ENCODE measurements around the gene SCFD1. TPM values are rescaled to one million over a fixed set of nuclear protein-coding genes. Genes with fewer than 3 reads are reported as not detected.
A peak's percentile ranks its signal among the peaks of the same experiment; 100 is the strongest.
"Not testable (repeated sequence)": the region's sequence is repeated elsewhere in the genome, so short reads cannot be mapped to it uniquely, and the experiment has no call there.

Gene SCFD1, protein sequence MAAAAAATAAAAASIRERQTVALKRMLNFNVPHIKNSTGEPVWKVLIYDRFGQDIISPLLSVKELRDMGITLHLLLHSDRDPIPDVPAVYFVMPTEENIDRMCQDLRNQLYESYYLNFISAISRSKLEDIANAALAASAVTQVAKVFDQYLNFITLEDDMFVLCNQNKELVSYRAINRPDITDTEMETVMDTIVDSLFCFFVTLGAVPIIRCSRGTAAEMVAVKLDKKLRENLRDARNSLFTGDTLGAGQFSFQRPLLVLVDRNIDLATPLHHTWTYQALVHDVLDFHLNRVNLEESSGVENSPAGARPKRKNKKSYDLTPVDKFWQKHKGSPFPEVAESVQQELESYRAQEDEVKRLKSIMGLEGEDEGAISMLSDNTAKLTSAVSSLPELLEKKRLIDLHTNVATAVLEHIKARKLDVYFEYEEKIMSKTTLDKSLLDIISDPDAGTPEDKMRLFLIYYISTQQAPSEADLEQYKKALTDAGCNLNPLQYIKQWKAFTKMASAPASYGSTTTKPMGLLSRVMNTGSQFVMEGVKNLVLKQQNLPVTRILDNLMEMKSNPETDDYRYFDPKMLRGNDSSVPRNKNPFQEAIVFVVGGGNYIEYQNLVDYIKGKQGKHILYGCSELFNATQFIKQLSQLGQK
- 10 to 100 TPM; 42.4 to 52.8 TPM for total RNA-seq
- long read RNA-seq, transcript SCFD1-203 (25 exons, 2,359 nt), result major isoform, 25 of 39 reads
- long read RNA-seq, partial matches to known transcripts, result 5 of 39 reads
- long read RNA-seq, other reads (novel, unspliced or antisense), result 6 of 39 reads

DNA sequence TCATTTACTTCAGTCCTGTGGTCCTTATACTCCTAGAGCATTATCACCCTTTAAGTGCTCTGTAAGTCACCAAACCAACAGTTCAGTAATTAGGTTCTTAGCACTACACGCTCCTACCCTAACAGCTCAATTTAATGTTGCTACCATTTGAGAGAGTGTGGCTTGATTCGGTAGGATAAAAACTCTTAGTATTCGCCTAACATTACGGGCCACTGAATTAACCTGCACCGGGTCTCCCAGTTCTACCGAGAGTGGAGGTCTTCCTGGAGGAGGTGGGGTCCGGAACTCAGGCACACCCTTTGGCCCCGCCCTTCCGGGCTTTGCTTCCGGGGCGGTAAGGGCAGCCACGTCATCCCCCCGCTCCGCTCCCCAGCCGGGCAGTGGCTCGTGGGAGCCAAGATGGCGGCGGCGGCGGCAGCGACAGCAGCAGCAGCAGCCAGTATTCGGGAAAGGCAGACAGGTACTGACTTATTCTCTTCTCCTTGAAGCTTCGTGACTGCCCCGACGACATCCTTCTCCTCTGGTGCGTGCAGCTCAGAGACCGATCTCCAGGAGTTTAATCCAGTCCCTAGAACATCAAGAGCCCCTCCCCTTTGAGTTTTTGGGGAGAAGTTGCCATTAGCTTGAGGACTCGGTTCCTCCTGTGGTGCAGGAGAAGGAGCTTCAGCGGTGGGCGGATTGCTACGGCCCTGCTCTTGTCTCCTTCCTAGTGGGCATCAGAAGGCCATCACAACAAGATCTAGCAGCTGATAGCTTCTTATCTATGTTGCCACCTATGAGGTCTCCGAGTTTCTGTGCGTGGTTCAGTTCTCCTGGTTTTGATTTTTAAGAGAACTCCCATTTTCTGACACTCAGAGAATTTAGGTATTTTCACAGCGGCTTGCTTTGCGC lies at the start of gene SCFD1:
SCFD1 (plus strand) TSS at position 380 of the 891 bp plus-strand sequence; CDS start at position 400, 20 bp downstream.
- ATAC-seq, result peak; percentile 100
- intact Hi-C loops (cut with DNase I), result no loop called here
- peak; percentile 97 for DNase-seq

DNA sequence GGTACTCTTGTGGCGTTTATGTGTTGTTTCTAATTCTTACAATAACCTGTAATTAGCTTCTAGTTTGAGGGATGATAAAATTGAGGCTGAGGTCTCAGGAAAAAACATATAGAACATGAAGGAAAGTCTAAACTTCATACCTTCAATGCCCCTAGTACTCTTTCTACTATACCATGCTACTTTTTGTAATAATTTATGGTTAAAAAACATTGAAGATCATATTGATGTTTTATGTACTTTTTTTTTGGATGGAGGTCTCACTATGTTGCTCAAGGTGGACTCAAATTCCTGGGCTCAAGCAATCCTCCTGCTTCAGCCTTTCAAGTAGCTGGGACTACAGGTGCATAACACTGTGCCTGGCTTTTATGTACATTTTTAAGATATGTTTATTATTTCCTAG lies 49.3 kb upstream of the SCFD1 start:
- DNase-seq (no peak), ATAC-seq (no peak)
- intact Hi-C loops (cut with DNase I), result no loop called here

DNA sequence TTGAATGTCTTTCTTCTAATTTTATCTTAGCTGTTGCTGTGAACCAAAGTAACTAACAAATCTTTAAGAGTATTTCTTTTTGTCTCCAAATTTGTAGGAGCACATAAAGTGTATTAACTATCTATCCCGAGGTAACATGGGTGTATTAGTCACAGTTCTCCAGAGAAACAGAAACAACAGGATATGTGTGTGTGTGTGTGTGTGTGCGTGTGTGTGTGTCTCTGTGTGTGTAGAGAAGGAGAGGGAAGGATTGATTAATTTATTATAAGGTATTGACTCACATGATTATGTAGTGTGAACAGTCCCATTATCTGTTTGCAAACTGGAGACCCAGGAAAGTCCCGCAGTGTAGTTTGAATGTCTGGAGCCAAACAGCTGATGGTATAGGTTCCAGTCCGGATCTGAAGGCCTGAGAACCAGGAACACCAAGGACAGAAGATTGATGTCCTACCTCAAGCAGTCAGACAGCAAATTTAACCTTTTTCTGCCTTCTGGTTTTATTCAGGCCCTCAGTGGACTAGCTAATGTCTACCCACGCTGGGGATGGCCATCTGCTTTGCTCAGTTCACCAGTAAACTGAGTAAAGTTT lies 48.8 kb upstream of the SCFD1 start:
- intact Hi-C loops (cut with DNase I), result no loop called here
- ATAC-seq, result no peak
- DNase-seq, result no peak

DNA sequence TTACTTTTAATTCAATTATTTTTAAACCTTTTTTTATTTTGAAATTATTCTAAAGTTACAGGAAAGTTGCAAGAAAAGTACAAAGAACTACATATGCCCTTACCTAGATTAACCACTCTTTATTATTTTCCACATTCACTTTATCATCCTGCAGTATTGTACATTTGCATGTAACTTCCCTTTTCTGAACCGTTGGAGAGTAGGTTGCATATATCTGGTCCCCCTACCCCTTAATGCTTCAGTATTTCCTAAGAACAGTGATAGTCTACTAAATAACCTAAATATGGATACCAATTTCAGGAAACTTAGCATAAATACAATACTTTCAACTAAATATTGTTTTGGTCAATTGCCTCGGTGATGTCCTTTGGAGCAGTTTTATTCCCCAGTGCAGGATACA lies 48.2 kb upstream of the SCFD1 start:
- DNase-seq, result no peak
- intact Hi-C loops (cut with DNase I), result no loop called here
- ATAC-seq, result no peak

DNA sequence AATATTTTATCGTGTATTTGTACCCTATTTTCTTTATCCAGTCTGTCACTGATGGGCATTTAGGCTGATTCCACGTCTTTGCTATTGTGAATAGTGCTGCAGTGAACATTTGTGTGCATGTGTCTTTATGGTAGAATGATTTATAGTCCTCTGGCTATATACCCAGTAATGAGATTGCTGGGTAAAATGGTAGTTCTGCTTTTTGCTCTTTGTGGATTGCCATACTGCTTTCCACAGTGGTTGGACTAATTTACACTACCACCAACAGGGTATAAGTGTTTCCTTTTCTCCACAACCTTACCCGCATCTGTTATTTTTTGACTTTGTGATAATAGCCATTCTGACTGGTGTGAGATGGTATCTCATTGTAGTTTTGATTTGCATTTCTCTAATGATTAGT lies 47.3 kb upstream of the SCFD1 start:
- DNase-seq; intact Hi-C loops (cut with DNase I); ATAC-seq: not testable (repeated sequence)

DNA sequence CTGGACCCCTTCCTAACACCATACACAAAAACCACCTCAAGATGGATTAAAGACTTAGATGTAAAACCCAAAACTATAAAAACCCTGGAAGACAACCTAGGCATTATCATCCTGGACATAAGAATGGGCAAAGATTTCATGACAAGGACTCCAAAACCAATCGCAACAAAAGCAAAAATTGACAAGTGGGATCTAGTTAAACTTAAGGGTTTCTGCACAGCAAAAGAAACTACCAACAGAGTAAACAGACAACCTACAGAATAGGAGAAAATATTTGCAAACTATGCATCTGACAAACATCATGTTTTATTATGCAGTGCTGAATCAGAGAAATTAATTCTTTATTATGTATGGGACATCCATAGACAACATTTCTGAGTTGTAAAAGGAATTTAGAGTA lies 45.8 kb upstream of the SCFD1 start:
- intact Hi-C loops (cut with DNase I); DNase-seq; ATAC-seq: not testable (repeated sequence)

DNA sequence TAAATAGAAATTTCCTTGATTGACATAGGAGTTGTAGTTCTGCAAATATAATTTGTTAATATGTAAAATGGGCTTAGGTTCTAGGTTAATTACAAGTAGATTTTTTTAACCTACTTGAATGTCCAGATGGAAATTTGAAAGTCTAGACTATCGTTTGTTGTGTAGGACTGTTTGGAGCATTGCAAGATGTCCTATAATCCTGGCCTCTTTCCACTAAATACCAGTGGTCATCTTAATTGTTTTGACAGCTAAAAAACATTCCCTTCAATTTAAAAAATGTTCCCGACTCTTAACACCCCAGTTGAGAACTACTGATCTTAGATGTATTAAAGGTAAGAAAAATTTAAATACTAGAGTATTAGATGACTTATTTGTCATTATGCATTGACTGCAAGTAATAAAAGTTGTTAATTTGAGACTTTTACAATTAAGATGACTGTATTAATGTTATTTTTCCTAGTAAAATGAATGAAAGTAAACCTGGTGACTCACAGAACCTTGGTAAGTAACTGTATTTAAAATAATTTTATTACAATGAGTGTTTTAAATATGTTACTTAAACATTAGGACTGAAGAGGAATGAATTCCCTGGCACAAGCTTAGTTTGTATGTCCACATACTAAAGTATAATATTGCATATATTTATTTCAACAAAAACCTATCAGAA lies 41.4 kb upstream of the SCFD1 start:
- DNase-seq (no peak), ATAC-seq (no peak)
- intact Hi-C loops (cut with DNase I), result no loop called here

DNA sequence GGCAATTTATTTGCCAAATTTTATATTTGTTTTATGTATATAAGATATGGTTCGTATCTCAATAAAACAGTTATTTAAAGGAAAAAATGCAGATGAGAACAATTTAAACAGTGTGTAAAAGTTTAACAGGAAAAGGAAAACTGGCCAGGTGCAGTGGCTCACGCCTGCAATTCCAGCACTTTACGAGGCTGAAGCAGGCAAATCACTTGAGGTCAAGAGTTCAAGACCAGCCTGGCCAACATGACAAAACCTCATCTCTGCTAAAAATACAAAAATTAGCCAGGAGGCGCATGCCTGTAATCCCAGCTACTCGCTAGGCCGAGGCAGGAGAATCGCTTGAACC lies 40.9 kb upstream of the SCFD1 start:
- no peak for DNase-seq
- intact Hi-C loops (cut with DNase I), result no loop called here
- no peak for ATAC-seq

DNA sequence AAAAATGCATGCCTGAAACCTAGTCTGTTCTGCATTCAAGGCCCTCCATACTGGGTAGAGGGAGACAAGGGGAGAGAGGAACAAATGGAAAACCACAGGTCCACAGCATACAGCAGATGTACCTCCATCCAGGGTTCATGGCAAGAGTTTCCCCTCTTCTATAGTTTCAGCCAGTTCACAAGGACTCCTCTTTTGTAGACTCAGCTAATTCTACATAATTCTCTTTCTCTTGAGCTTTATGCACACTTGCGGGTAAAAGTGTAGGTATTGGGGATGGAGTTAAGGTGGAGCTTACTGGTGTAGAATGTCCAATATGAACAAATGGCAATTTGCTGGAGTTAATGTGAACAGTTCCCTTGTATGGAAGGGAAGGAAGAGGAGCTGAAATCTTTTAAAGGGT lies 39.7 kb upstream of the SCFD1 start:
- no peak for DNase-seq
- intact Hi-C loops (cut with DNase I), result no loop called here
- no peak for ATAC-seq

DNA sequence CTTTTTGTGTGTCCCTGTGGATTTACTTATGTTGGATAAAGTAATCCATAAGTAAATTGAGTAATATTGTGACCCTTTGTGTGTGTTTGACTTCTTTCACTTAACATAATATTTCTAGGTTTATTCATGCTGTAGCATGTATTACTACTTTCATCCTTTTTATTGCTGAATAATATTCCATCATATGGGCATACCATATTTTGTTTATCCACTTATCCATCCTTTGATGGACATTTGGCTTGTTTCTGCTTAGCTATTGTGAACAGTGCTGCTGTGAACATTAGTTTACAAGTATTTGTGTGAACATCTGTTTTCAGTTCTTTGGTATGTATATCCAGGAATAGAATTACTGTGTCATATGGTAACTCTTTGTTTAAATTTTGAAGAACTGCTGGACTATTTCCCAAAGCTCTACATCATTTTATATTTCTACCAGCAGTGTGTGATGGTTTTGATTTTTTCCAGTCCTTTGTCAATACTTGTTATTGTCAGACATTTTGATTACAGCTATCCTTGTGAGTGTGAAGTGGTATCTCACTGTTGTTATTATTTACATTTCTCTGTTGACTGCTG lies 38.0 kb upstream of the SCFD1 start:
- intact Hi-C loops (cut with DNase I), result no loop called here
- no peak for DNase-seq
- no peak for ATAC-seq

DNA sequence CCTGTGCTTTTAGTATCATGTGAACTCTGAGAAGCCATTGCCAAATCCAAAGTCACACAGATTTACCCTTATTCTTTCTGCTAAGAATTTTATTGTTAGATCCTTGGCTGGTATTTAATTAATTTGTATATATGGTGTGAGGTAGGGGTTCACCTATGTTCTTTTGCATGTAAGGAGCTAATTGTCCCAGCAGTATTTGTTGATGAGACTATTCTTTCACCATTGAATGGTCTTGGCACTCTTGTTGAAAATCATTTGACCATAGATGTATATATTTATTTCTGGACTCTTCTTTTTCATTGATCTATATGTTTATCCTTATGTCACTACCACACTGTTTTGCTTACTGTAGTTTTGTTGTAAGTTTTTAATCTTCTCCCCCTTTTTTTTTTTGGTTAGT lies 36.9 kb upstream of the SCFD1 start:
- intact Hi-C loops (cut with DNase I), result no loop called here
- DNase-seq (no peak), ATAC-seq (no peak)

DNA sequence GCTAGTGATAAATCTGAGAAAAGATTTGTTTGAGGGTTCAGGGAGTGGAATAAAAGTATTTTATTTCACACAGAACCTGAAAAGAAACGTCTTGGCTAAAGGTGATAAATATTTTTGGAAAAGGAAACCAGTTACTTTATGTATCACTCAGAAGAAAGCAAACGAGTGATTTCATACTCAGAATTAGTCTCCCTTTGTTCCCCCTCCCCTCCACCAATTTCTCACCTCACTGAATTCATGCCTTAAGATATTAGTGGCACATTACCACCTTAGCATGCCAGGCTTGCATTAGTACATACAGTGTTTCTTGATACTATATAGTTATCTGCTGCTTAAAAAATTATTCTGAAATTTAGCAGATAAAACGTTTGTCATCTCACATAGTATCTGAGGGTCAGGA lies 35.0 kb upstream of the SCFD1 start:
- intact Hi-C loops (cut with DNase I), result no loop called here
- ATAC-seq, result no peak
- DNase-seq, result no peak

DNA sequence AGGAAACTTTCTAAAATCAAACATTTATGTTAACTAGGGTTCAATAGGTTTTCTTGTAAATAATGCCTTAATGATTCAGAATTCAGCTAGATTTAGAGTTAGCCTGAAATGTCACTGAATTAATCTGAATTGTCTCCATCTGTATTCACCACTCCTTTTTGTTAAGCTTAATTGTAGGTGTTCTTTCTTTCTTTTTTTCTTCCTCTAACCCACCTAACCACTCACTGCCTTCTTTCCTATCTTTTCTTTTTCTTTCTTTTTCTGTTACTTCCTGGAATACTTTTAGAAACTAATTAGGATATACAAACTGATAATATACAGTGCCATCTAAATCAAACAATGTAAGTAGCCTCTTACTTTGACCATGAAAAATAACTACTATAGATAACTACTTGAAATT lies 33.2 kb upstream of the SCFD1 start:
- intact Hi-C loops (cut with DNase I), result no loop called here
- DNase-seq (no peak), ATAC-seq (no peak)

DNA sequence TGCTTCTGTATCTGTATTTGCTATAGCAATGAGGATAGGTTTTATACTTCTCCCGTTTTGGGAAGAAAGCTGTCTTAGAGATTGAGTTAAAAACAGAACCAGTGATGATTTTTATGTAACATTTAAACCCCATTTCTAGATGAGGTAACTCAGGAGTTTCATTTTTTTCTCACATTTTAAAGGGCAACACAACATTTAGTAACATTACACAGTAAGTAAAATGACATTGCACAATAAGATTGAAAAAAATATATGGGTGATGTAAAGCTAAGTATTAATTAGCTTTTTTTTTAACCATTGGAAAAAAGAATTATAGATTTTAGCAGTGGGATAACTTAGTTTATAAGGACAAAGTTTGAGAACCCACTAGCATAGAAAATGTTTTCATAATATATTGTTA lies 25.2 kb upstream of the SCFD1 start:
- intact Hi-C loops (cut with DNase I), result no loop called here
- DNase-seq, result no peak
- no peak for ATAC-seq

DNA sequence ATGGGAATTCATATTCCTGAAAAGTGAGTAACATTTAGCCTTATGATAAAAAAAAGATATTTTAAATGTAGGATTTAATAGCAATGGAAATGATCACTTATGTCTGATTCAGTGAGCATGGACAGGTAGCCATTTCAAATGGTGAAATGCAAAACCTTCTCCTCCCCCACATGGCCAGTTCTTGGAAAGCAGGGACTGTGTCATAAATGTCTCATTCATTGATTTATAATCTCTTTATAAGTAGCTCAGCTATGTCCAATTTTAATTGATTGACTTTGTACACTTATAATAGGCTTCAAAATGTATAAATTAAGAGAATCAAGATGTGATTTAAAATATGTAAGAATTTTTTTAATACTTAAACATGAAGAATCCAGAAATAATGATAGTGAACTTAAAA lies 24.6 kb upstream of the SCFD1 start:
- DNase-seq (no peak), ATAC-seq (no peak)
- intact Hi-C loops (cut with DNase I), result no loop called here

DNA sequence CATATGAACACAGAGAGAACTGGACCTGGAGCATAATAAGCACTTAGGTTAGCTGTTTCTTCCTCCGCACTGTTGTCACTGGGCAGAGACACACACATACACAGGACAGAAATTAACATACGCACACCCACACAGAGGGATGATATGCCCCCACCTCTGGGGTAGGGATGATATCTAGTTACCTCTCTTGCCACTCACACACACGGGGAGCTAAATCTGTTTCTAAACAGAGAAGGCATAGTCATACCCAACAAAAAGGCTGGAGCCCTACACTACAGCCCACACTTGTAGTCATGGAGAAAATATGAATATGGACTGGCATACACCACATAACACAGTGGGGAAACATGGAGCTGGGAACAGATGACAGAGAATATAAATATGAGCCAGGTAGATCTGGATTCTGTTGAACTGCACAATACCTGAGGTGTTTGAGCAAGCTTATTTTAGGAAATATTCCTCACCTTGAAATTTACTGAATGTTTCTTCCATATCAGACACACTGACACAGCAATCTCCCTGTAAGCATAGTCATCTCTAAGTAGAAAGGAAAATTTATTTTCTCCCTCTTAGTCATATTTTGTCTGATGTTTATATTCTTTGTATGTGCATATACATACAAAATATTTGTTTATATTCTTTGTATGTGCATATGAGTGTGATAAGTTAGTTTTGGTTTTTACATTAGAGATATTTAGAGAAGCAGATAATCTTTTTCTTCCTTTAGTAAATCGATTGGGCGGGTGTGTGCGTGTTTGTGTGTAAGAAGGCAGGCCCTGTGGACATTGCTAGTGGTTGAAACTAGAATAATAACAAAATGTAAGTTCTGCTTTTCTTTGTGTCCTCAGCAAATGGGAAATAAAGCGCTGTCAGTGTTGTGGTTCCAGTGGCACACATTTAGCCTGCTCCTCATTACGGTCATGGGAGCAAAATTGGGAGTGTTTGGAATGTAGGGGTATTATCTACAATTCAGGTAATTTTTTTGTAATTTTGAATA lies 20.9 kb upstream of the SCFD1 start:
- intact Hi-C loops (cut with DNase I), result no loop called here
- ATAC-seq (no peak), DNase-seq (no peak)

DNA sequence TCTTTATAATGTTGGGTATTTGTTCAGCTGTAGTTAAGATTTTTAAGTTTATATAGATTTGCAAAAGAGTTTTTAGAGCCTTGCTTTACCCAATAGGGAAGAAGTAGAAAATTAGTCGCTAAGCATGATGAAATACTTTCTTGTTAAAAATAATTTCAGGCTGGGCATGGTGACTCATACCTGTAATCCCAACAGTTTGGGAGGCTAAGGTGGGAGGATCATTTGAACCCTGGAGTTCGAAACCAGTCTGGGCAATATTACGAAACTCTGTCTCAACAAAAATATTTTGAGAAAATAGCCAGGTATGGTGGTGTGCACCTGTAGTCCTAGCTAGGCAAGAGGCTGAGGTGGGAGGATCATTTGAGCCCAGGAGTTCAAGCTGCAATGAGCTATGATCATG lies 18.7 kb upstream of the SCFD1 start:
- intact Hi-C loops (cut with DNase I), result no loop called here
- DNase-seq, result no peak
- ATAC-seq, result no peak

All from left cardiac atrium (tissue), 4 donors.